ENCODE results near the gene F11R.
"Not testable (repeated sequence)": the region's sequence is repeated elsewhere in the genome, so short reads cannot be mapped to it uniquely, and the experiment has no call there.

The F11R gene

DNA sequence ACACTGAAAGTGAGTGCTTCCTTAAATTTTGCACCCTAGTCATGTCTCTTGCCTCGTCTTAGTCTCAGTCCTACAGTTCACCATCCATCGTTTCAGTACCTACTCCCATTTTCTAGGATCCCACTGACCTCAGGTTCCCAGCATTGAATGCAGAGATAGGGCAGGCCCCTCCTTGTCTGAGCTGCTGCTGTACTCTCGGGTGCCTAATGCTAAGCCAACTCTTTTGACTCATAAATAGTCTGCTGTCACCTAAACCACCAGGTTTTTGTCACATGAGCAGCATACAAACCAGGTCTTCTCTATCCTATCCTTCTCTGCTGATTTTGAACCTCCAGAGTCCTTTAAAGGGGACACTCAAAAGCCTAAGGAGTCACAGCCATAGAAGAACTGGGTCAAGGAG lies 45.7 kb upstream of the F11R start:
- Histone ChIP-seq H3K4me2 (ENCODE audit: low read length) (no peak overlapping the region), H3K9me3 (ENCODE audit: control insufficient read depth, low read length) (no peaks in the 10 kb centered on the region), H3K9ac (no peak overlapping the region), H2AFZ (no peak overlapping the region), H3K4me1 (no peaks in the 10 kb centered on the region), H3K27me3 (ENCODE audit: control insufficient read depth, insufficient read depth, low read length) (no peaks in the 10 kb centered on the region), H3K4me3 (ENCODE audit: low read depth, low read length) (no peak overlapping the region), H3K79me2 (no peaks in the 10 kb centered on the region), H3K36me3 (ENCODE audit: control insufficient read depth, insufficient read depth, low read length) (no peaks in the 10 kb centered on the region), H3K27ac (no peak overlapping the region)
- TF ChIP-seq, protein P1, sequence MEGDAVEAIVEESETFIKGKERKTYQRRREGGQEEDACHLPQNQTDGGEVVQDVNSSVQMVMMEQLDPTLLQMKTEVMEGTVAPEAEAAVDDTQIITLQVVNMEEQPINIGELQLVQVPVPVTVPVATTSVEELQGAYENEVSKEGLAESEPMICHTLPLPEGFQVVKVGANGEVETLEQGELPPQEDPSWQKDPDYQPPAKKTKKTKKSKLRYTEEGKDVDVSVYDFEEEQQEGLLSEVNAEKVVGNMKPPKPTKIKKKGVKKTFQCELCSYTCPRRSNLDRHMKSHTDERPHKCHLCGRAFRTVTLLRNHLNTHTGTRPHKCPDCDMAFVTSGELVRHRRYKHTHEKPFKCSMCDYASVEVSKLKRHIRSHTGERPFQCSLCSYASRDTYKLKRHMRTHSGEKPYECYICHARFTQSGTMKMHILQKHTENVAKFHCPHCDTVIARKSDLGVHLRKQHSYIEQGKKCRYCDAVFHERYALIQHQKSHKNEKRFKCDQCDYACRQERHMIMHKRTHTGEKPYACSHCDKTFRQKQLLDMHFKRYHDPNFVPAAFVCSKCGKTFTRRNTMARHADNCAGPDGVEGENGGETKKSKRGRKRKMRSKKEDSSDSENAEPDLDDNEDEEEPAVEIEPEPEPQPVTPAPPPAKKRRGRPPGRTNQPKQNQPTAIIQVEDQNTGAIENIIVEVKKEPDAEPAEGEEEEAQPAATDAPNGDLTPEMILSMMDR (IDR thresholded peaks at IDR 0.05) = no peak

DNA sequence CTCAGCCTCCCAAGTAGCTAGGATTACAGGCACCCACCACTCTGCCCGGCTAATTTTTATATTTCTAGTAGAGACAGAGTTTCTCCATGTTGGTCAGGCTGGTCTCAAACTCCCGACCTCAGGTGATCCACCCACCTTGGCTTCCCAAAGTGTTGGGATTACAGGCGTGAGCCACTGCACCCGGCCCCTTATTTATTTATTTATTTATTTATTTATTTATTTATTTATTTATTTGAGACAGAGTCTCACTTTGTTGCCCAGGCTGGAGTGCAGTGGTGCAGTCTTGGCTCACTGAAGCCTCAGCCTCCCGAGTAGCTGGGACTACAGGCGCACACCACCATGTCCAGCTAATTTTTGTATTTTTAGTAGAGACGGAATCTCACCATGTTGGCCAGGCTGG lies 44.7 kb upstream of the F11R start:
- not testable (repeated sequence) for H2AFZ ChIP-seq; H3K27ac ChIP-seq; H3K27me3 ChIP-seq (ENCODE audit: control insufficient read depth, insufficient read depth, low read length); H3K9me3 ChIP-seq (ENCODE audit: control insufficient read depth, low read length); H3K9ac ChIP-seq; H3K4me3 ChIP-seq (ENCODE audit: low read depth, low read length); H3K36me3 ChIP-seq (ENCODE audit: control insufficient read depth, insufficient read depth, low read length); H3K79me2 ChIP-seq; H3K4me2 ChIP-seq (ENCODE audit: low read length); H3K4me1 ChIP-seq

DNA sequence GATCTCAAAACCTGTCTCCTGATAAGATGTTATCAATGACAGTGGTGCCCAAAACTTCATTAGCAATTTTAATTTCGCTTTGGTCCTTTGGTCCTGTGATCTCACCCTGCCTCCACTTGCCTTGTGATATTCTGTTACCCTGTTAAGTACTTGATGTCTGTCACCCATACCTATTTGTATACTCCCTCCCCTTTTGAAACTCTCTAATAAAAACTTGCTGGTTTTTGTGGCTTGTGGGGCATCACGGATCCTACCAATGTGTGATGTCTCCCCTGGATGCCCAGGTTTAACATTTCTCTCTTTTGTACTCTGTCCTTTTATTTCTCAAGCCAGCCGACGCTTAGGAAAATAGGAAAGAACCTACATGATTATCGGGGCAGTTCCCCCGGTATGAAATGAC lies 43.0 kb upstream of the F11R start:
- H3K9ac ChIP-seq; H3K4me3 ChIP-seq (ENCODE audit: low read depth, low read length); H3K27ac ChIP-seq; H3K4me2 ChIP-seq (ENCODE audit: low read length); H3K27me3 ChIP-seq (ENCODE audit: control insufficient read depth, insufficient read depth, low read length); H3K79me2 ChIP-seq; H3K36me3 ChIP-seq (ENCODE audit: control insufficient read depth, insufficient read depth, low read length); H3K9me3 ChIP-seq (ENCODE audit: control insufficient read depth, low read length); H3K4me1 ChIP-seq; H2AFZ ChIP-seq: not testable (repeated sequence)

DNA sequence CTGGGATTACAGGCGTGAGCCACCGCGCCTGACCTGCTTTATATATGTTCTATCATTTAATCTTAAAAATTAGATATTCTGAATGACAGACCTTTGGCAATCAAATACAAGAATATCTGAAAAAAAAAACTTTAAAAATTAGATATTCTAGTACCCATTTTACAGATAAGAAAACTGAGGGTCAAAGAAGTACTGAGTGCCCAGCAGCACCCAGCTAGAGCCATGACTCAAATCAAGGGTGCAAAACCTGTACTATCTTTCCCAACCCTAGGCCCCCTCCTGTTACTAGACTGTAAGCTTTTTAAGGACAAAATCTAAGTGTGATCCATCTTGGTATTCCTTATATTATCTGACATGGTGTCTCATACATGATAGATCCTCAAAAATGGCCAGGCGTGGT lies 40.5 kb upstream of the F11R start:
- Histone ChIP-seq H3K36me3 (ENCODE audit: control insufficient read depth, insufficient read depth, low read length) (no peaks in the 10 kb centered on the region), H3K9me3 (ENCODE audit: control insufficient read depth, low read length) (no peaks in the 10 kb centered on the region), H3K9ac (no peak overlapping the region), H3K79me2 (no peaks in the 10 kb centered on the region), H3K4me1 (no peaks in the 10 kb centered on the region), H3K27ac (no peak overlapping the region), H2AFZ (no peak overlapping the region), H3K4me2 (ENCODE audit: low read length) (no peak overlapping the region), H3K4me3 (ENCODE audit: low read depth, low read length) (no peak overlapping the region), H3K27me3 (ENCODE audit: control insufficient read depth, insufficient read depth, low read length) (no peaks in the 10 kb centered on the region)
- TF ChIP-seq, protein P1 (IDR thresholded peaks at IDR 0.05) = no peak

DNA sequence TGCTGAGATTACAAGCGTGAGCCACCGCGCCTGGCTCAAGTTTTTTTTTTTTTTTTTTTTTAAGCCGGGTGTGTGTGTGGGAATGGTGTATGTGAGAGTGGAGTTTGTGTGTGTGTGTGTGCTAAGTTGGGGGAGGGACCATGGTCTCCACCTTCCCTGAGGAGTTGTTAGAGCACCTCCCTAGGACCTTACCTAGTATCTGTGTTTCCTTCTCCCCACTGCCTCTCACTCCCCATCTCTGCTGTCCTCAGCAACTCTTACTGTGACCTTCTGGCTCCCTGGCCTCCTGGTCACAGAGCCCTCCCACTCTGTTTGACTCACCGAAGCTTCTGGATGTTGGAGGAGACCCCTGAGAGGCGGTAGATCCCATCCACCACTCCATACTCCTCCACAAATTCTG lies 38.3 kb upstream of the F11R start:
- no peaks in the 10 kb centered on the region for H3K79me2 ChIP-seq
- no peaks in the 10 kb centered on the region for H3K36me3 ChIP-seq (ENCODE audit: control insufficient read depth, insufficient read depth, low read length)
- no peak overlapping the region for H3K27ac ChIP-seq
- no peaks in the 10 kb centered on the region for H3K9me3 ChIP-seq (ENCODE audit: control insufficient read depth, low read length)
- no peak overlapping the region for H3K4me2 ChIP-seq (ENCODE audit: low read length)
- TF ChIP-seq, protein P1 (IDR thresholded peaks at IDR 0.05) = no peak
- no peak overlapping the region for H3K9ac ChIP-seq
- no peaks in the 10 kb centered on the region for H3K4me1 ChIP-seq
- H3K4me3 ChIP-seq (ENCODE audit: low read depth, low read length) = no peak overlapping the region
- H3K27me3 ChIP-seq (ENCODE audit: control insufficient read depth, insufficient read depth, low read length) = no peaks in the 10 kb centered on the region
- H2AFZ ChIP-seq = no peak overlapping the region

DNA sequence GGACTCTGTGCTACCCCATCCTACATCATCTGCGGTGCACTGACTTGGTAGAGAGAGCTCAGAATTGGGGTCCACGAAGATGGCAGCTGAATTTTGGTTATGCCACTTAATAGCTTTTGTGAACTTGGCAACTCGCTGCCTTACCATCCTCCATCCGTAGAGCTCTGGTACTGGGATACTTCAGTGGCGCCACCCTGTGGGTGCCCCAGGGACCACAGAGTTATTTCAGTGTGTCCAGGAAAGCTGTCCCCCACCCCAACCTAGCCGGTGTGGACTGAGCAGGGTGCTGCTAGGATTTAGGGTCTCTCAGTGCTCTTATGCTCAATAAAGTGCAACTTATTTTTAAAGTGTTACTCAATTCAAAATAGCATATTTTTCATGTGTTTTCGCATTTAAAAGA lies 33.9 kb upstream of the F11R start:
- Histone ChIP-seq H3K79me2 (no peaks in the 10 kb centered on the region), H3K36me3 (ENCODE audit: control insufficient read depth, insufficient read depth, low read length) (no peaks in the 10 kb centered on the region), H3K9me3 (ENCODE audit: control insufficient read depth, low read length) (no peaks in the 10 kb centered on the region), H3K4me1 (no peaks in the 10 kb centered on the region), H3K27ac (no peak overlapping the region), H2AFZ (no peak overlapping the region), H3K9ac (no peak overlapping the region), H3K27me3 (ENCODE audit: control insufficient read depth, insufficient read depth, low read length) (no peaks in the 10 kb centered on the region), H3K4me2 (ENCODE audit: low read length) (no peak overlapping the region), H3K4me3 (ENCODE audit: low read depth, low read length) (no peak overlapping the region)
- TF ChIP-seq, protein P1 (IDR thresholded peaks at IDR 0.05) = no peak

Measured in parathyroid adenoma (tissue), 2 donors.